Panc1 (cell line): ENCODE measurements around the gene HOXA13. TPM values are rescaled to one million over a fixed set of nuclear protein-coding genes. Genes with fewer than 3 reads are reported as not detected.

Experiments used
- ATAC-seq: fragments of 200-7000 bp; cut with Tn5 transposase; 2 replicates; pipeline ENCODE4 v1.9.1; 2020; ENCODE audit warnings: mild to moderate bottlenecking, moderate library complexity
- BruUV-seq: library from RNA; stranded (reverse); fragments of 400-500 nt; replicated peaks from 2 replicates; lab custom pipeline; 2021; lab: Mats Ljungman, UMichigan
- CTCF ChIA-PET: fragments of 300-600 bp; sonication (Branson Sonifier 250); formaldehyde crosslinking; loops from one replicate; lab custom pipeline; 2022; ENCODE audit warnings: antibody characterized with exemption; lab: Charles Lee
- POLR2A ChIA-PET: fragments of 300-600 bp; sonication (Branson Sonifier 250); formaldehyde crosslinking; loops from one replicate; lab custom pipeline; 2022; ENCODE audit warnings: antibody characterized with exemption; lab: Charles Lee
- DNase-seq: peaks from one replicate; pipeline ENCODE4 v3.0.0-alpha.2; 2010; ENCODE audit warnings: low read depth, low spot score
- H3K27ac ChIP-seq: 2 replicates; pipeline ENCODE4 v1.5.1; 2011; ENCODE audit warnings: mild to moderate bottlenecking, low read length, inconsistent platforms
- H3K27me3 ChIP-seq: fragments of 200-500 bp; sonication (Bioruptor generic); 2 replicates; pipeline ENCODE4 v1.6.0; 2014; ENCODE audit warnings: low read length, inconsistent platforms; ENCODE audit not compliant: control insufficient read depth, insufficient read depth
- H3K36me3 ChIP-seq: fragments of 200-500 bp; sonication (Bioruptor generic); 2 replicates; pipeline ENCODE4 v1.5.1; 2014; ENCODE audit warnings: inconsistent platforms, mild to moderate bottlenecking, low read length, moderate library complexity; ENCODE audit not compliant: control insufficient read depth, insufficient read depth
- H3K4me1 ChIP-seq: 2 replicates; pipeline ENCODE4 v1.5.1; 2011; ENCODE audit warnings: inconsistent platforms, mild to moderate bottlenecking, low read length, moderate library complexity; ENCODE audit not compliant: control insufficient read depth, insufficient read depth
- H3K4me3 ChIP-seq, 2 experiments: 2 replicates each; pipeline ENCODE4 v1.5.1; 2011 to 2012; ENCODE audit warnings: low read depth in 2 of 2, low read length in 2 of 2, mild to moderate bottlenecking in 2 of 2, inconsistent platforms in 1 of 2, moderate library complexity in 1 of 2
- H3K9me3 ChIP-seq: fragments of 200-500 bp; sonication (Bioruptor generic); 2 replicates; pipeline ENCODE4 v1.5.1; 2014; ENCODE audit warnings: low read depth, mild to moderate bottlenecking, inconsistent platforms, low read length, moderate library complexity; ENCODE audit not compliant: control insufficient read depth, insufficient read depth
- POLR2AphosphoS5 ChIP-seq: IDR thresholded peaks from 2 replicates; pipeline ENCODE4 v1.6.1; 2012; ENCODE audit warnings: mild to moderate bottlenecking, low read depth, low read length, moderate library complexity
- SIN3A ChIP-seq: IDR thresholded peaks from 2 replicates; pipeline ENCODE4 v1.6.1; 2012; ENCODE audit warnings: low read depth, mild to moderate bottlenecking, low read length, moderate library complexity, borderline replicate concordance; ENCODE audit not compliant: insufficient read depth
- TCF7L2 ChIP-seq: IDR thresholded peaks from 2 replicates; pipeline ENCODE4 v1.6.1; 2011; ENCODE audit warnings: mild to moderate bottlenecking, low read depth, low read length, inconsistent platforms
- in situ Hi-C: cut with HindIII; loops from 2 replicates; pipeline ENCODE4 v1.10.0; 2016; ENCODE audit warnings: low sequenced_read_pairs, low pct_unique_long_range_greater_than_20kb
- intact Hi-C: fragments of 100-400 bp; cut with micrococcal nuclease; formaldehyde crosslinking; loops from one replicate; pipeline ENCODE4 v1.10.0; 2022; ENCODE audit not compliant: unreplicated experiment
- total RNA-seq: library from RNA; stranded (reverse); gene quantifications from one replicate; pipeline ENCODE4 v1.2.1, GENCODE V29; 2021; ENCODE audit not compliant: unreplicated experiment
- TF ChIP-seq, protein P1 (sequence below), 2 experiments: IDR thresholded peaks; 2 replicates each; pipeline ENCODE4 v1.6.1; 2011 to 2012; ENCODE audit warnings: low read depth in 2 of 2, control low read depth in 1 of 2, low read length in 1 of 2, mild to moderate bottlenecking in 1 of 2, moderate library complexity in 1 of 2; ENCODE audit not compliant: insufficient read depth in 1 of 2
- TF ChIP-seq, protein P2 (sequence below): fragments of 450-650 bp; IDR thresholded peaks from 2 replicates; pipeline ENCODE4 v1.5.1; 2017; ENCODE audit warnings: mild to moderate bottlenecking

Gene HOXA13
- total RNA-seq, 1 experiment from 2014 or later: 1.2 TPM

DNA sequence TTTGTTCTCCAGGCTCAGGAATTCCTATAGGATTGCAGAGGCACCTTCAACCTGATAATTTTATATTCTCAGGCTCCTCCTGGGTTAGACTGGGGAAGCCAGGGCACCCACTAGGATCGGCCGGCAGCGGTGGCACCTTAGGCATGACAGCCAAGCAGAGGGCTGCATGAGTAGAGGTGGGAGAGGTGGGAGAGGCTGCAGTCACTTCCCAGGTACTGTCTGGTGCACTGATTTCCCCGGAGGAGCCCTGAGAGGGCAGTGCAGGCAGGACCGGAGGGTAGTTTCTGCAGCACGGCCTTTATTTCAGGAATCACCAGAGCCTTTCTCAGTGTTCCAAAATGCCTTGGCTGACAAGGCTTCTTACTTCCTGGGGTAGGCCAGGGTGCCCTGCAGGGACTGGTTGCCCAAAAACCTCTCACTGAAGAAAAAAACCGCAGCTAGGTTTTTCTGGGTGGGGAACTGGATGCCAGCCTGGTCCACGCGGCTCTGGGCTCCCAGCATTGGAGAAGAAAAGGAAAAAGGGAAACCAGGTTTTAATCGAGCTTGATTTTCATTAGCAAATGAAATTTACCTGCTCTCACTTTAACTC is 3.6 kb upstream of the HOXA13 start:
- Histone ChIP-seq H3K9me3 (no peaks in the 10 kb centered on the region), H3K27ac (no peak overlapping the region), H3K36me3 (peaks cover 2% of the 10 kb centered on the region; the same call in 1 of the 2 replicates), H3K27me3 (no peaks in the 10 kb centered on the region; the same call in 1 of the 2 replicates), H3K4me3 (no peak overlapping the region), H3K4me1 (peaks cover 13% of the 10 kb centered on the region; the same call in 1 of the 2 replicates)
- ChIA-PET POLR2A (no interaction called here), CTCF (interaction anchor here (0.5 kb wide), 1 partner anchor 772 kb away, joined by 8 read pairs; no protein-coding TSS in a partner anchor)
- no peak for DNase-seq
- no peak for ATAC-seq
- no TSS peak for BruUV-seq
- in situ Hi-C loops: no loop called here
- intact Hi-C loops: no loop called here
- TF ChIP-seq POLR2AphosphoS5: no peak
- TF ChIP-seq, protein P1, sequence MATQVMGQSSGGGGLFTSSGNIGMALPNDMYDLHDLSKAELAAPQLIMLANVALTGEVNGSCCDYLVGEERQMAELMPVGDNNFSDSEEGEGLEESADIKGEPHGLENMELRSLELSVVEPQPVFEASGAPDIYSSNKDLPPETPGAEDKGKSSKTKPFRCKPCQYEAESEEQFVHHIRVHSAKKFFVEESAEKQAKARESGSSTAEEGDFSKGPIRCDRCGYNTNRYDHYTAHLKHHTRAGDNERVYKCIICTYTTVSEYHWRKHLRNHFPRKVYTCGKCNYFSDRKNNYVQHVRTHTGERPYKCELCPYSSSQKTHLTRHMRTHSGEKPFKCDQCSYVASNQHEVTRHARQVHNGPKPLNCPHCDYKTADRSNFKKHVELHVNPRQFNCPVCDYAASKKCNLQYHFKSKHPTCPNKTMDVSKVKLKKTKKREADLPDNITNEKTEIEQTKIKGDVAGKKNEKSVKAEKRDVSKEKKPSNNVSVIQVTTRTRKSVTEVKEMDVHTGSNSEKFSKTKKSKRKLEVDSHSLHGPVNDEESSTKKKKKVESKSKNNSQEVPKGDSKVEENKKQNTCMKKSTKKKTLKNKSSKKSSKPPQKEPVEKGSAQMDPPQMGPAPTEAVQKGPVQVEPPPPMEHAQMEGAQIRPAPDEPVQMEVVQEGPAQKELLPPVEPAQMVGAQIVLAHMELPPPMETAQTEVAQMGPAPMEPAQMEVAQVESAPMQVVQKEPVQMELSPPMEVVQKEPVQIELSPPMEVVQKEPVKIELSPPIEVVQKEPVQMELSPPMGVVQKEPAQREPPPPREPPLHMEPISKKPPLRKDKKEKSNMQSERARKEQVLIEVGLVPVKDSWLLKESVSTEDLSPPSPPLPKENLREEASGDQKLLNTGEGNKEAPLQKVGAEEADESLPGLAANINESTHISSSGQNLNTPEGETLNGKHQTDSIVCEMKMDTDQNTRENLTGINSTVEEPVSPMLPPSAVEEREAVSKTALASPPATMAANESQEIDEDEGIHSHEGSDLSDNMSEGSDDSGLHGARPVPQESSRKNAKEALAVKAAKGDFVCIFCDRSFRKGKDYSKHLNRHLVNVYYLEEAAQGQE (IDR thresholded peaks at IDR 0.05; ENCODE audit: insufficient read depth in 1 of 2, low read depth in 2 of 2, low read length in 1 of 2): no peak
- no peak for TF ChIP-seq TCF7L2
- no peak for TF ChIP-seq SIN3A
- TF ChIP-seq, protein P2, sequence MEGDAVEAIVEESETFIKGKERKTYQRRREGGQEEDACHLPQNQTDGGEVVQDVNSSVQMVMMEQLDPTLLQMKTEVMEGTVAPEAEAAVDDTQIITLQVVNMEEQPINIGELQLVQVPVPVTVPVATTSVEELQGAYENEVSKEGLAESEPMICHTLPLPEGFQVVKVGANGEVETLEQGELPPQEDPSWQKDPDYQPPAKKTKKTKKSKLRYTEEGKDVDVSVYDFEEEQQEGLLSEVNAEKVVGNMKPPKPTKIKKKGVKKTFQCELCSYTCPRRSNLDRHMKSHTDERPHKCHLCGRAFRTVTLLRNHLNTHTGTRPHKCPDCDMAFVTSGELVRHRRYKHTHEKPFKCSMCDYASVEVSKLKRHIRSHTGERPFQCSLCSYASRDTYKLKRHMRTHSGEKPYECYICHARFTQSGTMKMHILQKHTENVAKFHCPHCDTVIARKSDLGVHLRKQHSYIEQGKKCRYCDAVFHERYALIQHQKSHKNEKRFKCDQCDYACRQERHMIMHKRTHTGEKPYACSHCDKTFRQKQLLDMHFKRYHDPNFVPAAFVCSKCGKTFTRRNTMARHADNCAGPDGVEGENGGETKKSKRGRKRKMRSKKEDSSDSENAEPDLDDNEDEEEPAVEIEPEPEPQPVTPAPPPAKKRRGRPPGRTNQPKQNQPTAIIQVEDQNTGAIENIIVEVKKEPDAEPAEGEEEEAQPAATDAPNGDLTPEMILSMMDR: no peak

DNA sequence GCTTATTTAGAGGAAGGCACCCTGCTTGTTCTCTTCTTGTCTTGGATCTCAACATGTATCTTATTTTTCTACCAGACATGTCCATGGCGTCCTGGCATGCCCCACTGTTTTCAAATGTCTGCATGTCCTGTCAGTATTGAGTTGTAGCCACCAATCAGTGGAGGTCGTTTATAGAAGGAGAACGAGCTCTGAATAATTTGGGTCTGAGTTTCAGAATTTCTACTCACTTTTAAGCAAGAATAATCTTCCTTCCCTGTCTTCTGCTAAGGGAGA is 2.9 kb upstream of the HOXA13 start:
- H3K27me3 ChIP-seq: no peaks in the 10 kb centered on the region; the same call in 1 of the 2 replicates
- H3K36me3 ChIP-seq: peaks cover 2% of the 10 kb centered on the region; the same call in 1 of the 2 replicates
- in situ Hi-C loops: no loop called here
- ChIA-PET POLR2A (no interaction called here), CTCF (interaction anchor here (0.5 to 0.7 kb wide), 2 partner anchors 125 to 773 kb away, joined by 8 to 21 read pairs; no protein-coding TSS in a partner anchor)
- BruUV-seq: no TSS peak
- intact Hi-C loops: no loop called here
- H3K27ac ChIP-seq: no peak overlapping the region
- H3K9me3 ChIP-seq: no peaks in the 10 kb centered on the region
- peaks cover 13% of the 10 kb centered on the region; the same call in 1 of the 2 replicates for H3K4me1 ChIP-seq
- TF ChIP-seq, protein P1 (IDR thresholded peaks at IDR 0.05; ENCODE audit: insufficient read depth in 1 of 2, low read depth in 2 of 2, low read length in 1 of 2): no peak
- TF ChIP-seq POLR2AphosphoS5: no peak
- no peak for TF ChIP-seq TCF7L2
- TF ChIP-seq SIN3A: no peak
- TF ChIP-seq, protein P2: no peak
- H3K4me3 ChIP-seq: no peak overlapping the region
- DNase-seq (no peak), ATAC-seq (no peak)
